Glutamatergic neuron (in vitro differentiated cells): ENCODE measurements around the gene JAKMIP2. TPM values are rescaled to one million over a fixed set of nuclear protein-coding genes. Genes with fewer than 3 reads are reported as not detected.
"Not testable (repeated sequence)": the region's sequence is repeated elsewhere in the genome, so short reads cannot be mapped to it uniquely, and the experiment has no call there.

ENCODE experiments used
- DNase-seq: peaks from one replicate; pipeline ENCODE4 v3.0.0; 2022
- H3K27ac Mint-ChIP-seq: one replicate; pipeline ENCODE4 v1.8.0; 2020; ENCODE audit warnings: mild to moderate bottlenecking, mixed read lengths, inconsistent platforms; ENCODE audit not compliant: unreplicated experiment
- H3K27me3 Mint-ChIP-seq: one replicate; pipeline ENCODE4 v1.8.0; 2020; ENCODE audit warnings: mild to moderate bottlenecking, moderate library complexity, mixed read lengths, inconsistent platforms; ENCODE audit not compliant: unreplicated experiment
- H3K36me3 Mint-ChIP-seq: one replicate; pipeline ENCODE4 v1.8.0; 2020; ENCODE audit warnings: mild to moderate bottlenecking, mixed read lengths, inconsistent platforms; ENCODE audit not compliant: unreplicated experiment
- H3K4me1 Mint-ChIP-seq: one replicate; pipeline ENCODE4 v1.8.0; 2020; ENCODE audit warnings: mild to moderate bottlenecking, low read depth, mixed read lengths, inconsistent platforms; ENCODE audit not compliant: unreplicated experiment
- H3K4me3 Mint-ChIP-seq: one replicate; pipeline ENCODE4 v1.8.0; 2020; ENCODE audit warnings: mild to moderate bottlenecking, mixed read lengths, inconsistent platforms; ENCODE audit not compliant: unreplicated experiment
- H3K9me3 Mint-ChIP-seq: one replicate; pipeline ENCODE4 v1.8.0; 2020; ENCODE audit warnings: mild to moderate bottlenecking, moderate library complexity, mixed read lengths, inconsistent platforms; ENCODE audit not compliant: unreplicated experiment
- total RNA-seq: library from RNA; stranded (reverse); fragmentation: NEBNext Ultra II Directional; extraction: Animal tissue kit (Norgen Biotek cat#: 25700); gene quantifications from one replicate; pipeline ENCODE4 v1.2.1, GENCODE V29; 2021; ENCODE audit not compliant: unreplicated experiment
- TF ChIP-seq, protein P1 (sequence below): fragments of 200-600 bp; sonication (generic); IDR thresholded peaks from one replicate; pipeline ENCODE4 v1.5.0; 2021; ENCODE audit not compliant: partially characterized antibody, unreplicated experiment

The JAKMIP2 gene
- total RNA-seq, 1 donor from 2014 or later = 88.2 TPM

GRCh38 chr5:147558826-147559225, 223.7 kb downstream of the JAKMIP2 start:
- Mint-ChIP-seq H3K27me3 (no peaks in the 10 kb centered on the region), H3K4me3 (no peak overlapping the region), H3K9me3 (no peaks in the 10 kb centered on the region), H3K36me3 (no peaks in the 10 kb centered on the region), H3K27ac (no peak overlapping the region), H3K4me1 (no peaks in the 10 kb centered on the region)
- TF ChIP-seq, protein P1, sequence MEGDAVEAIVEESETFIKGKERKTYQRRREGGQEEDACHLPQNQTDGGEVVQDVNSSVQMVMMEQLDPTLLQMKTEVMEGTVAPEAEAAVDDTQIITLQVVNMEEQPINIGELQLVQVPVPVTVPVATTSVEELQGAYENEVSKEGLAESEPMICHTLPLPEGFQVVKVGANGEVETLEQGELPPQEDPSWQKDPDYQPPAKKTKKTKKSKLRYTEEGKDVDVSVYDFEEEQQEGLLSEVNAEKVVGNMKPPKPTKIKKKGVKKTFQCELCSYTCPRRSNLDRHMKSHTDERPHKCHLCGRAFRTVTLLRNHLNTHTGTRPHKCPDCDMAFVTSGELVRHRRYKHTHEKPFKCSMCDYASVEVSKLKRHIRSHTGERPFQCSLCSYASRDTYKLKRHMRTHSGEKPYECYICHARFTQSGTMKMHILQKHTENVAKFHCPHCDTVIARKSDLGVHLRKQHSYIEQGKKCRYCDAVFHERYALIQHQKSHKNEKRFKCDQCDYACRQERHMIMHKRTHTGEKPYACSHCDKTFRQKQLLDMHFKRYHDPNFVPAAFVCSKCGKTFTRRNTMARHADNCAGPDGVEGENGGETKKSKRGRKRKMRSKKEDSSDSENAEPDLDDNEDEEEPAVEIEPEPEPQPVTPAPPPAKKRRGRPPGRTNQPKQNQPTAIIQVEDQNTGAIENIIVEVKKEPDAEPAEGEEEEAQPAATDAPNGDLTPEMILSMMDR = peak; percentile 41
- DNase-seq = peak; percentile 36

GRCh38 chr5:147557876-147558745, 224.4 kb downstream of the JAKMIP2 start:
- no peak overlapping the region for H3K27ac Mint-ChIP-seq
- no peaks in the 10 kb centered on the region for H3K4me1 Mint-ChIP-seq
- no peaks in the 10 kb centered on the region for H3K9me3 Mint-ChIP-seq

DNA sequence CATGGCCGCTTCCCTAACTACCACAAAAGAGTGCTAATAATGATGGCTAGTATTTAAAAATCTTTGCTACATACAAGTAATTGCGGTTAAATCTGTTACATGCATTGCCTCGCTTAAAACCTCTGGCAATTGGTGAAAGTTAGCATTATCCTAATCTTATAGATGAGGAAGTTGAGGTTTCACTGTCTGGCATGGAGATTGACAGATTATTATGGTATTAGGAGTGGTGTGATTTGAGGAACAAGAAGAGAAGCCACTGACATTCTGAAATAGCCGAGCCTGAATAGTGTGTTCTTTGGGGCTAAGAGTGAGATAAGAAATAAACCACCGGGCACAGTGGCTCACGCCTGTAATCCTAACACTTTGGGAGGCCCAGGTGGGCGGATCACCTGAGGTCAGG, 227.4 kb downstream of the JAKMIP2 start:
- TF ChIP-seq, protein P1 = no peak
- H3K27me3 Mint-ChIP-seq = no peaks in the 10 kb centered on the region
- H3K4me1 Mint-ChIP-seq = no peaks in the 10 kb centered on the region

More at GRCh38 chr5:147557876-147558745, 224.4 kb downstream of the JAKMIP2 start:
- DNase-seq = no peak
- Mint-ChIP-seq H3K4me3 (no peak overlapping the region), H3K36me3 (no peaks in the 10 kb centered on the region), H3K27me3 (no peaks in the 10 kb centered on the region)
- TF ChIP-seq, protein P1 = no peak

GRCh38 chr5:147554261-147554817, 228.2 kb downstream of the JAKMIP2 start:
- H3K4me3 Mint-ChIP-seq = no peak overlapping the region
- TF ChIP-seq, protein P1 = no peak
- DNase-seq = no peak
- H3K9me3 Mint-ChIP-seq = peaks cover 3% of the 10 kb centered on the region
- H3K27me3 Mint-ChIP-seq = peaks cover 1% of the 10 kb centered on the region
- H3K36me3 Mint-ChIP-seq = no peaks in the 10 kb centered on the region
- no peaks in the 10 kb centered on the region for H3K4me1 Mint-ChIP-seq
- no peak overlapping the region for H3K27ac Mint-ChIP-seq

More for the DNA sequence above, 227.4 kb downstream of the JAKMIP2 start:
- Mint-ChIP-seq H3K9me3 (no peaks in the 10 kb centered on the region), H3K36me3 (no peaks in the 10 kb centered on the region), H3K27ac (no peak overlapping the region), H3K4me3 (no peak overlapping the region)
- no peak for DNase-seq

- H3K27ac Mint-ChIP-seq, H3K4me3 Mint-ChIP-seq, H3K27me3 Mint-ChIP-seq, H3K36me3 Mint-ChIP-seq, H3K4me1 Mint-ChIP-seq, DNase-seq, H3K9me3 Mint-ChIP-seq: not testable (repeated sequence)
These were observed 228.7 kb downstream of the JAKMIP2 start for GRCh38 chr5:147553817-147554216.
